CD4-positive, alpha-beta memory T cell (primary cell): Measurements from ENCODE around the gene ARHGAP44. TPM values are rescaled to one million over a fixed set of nuclear protein-coding genes. Genes with fewer than 3 reads are reported as not detected.

Experiments used
- CTCF ChIA-PET: fragments of 350-600 bp; sonication (Branson Sonifier 250); formaldehyde crosslinking; loops from one replicate; lab custom pipeline; 2021; ENCODE audit warnings: inconsistent platforms; ENCODE audit not compliant: partially characterized antibody; lab: Charles Lee
- POLR2A ChIA-PET: fragments of 350-600 bp; sonication (Branson Sonifier 250); formaldehyde crosslinking; loops from one replicate; lab custom pipeline; 2021; ENCODE audit not compliant: partially characterized antibody; lab: Charles Lee
- DNase-seq, 5 donors: peaks; one replicate each; pipeline versions ENCODE4 v3.0.0 to v3.0.0-alpha.2; 2020 to 2022; ENCODE audit warnings: mixed read lengths in 1 of 5
- H3K27ac ChIP-seq: one replicate; pipeline ENCODE4 v1.7.0; 2013; ENCODE audit warnings: low read depth, low read length
- H3K27me3 ChIP-seq: 2 replicates; pipeline ENCODE4 v1.7.0; 2013; ENCODE audit warnings: mild to moderate bottlenecking, low read length, moderate library complexity; ENCODE audit not compliant: insufficient read depth
- H3K36me3 ChIP-seq: 2 replicates; pipeline ENCODE4 v1.7.0; 2013; ENCODE audit warnings: mild to moderate bottlenecking, low read length, moderate library complexity; ENCODE audit not compliant: insufficient read depth
- H3K4me1 ChIP-seq: 2 replicates; pipeline ENCODE4 v1.7.0; 2013; ENCODE audit warnings: mild to moderate bottlenecking, low read length, moderate library complexity; ENCODE audit not compliant: insufficient read depth
- H3K4me3 ChIP-seq, 2 donors: one replicate each; pipeline ENCODE4 v1.7.0; 2013; ENCODE audit warnings: low read length in 2 of 2, mild to moderate bottlenecking in 1 of 2
- H3K9me3 ChIP-seq, 2 donors: one replicate each; pipeline ENCODE4 v1.7.0; 2013; ENCODE audit warnings: low read length in 2 of 2, control low read depth in 1 of 2; ENCODE audit not compliant: control insufficient read depth in 1 of 2
- H3K27ac Mint-ChIP-seq, 7 donors: one replicate each; pipeline ENCODE4 v1.8.0; 2020 to 2021; ENCODE audit warnings: mixed read lengths in 7 of 7, mild to moderate bottlenecking in 6 of 7, inconsistent platforms in 3 of 7, moderate library complexity in 3 of 7
- H3K27me3 Mint-ChIP-seq, 2 donors: one replicate each; pipeline ENCODE4 v1.8.0; 2020 to 2021; ENCODE audit warnings: mixed read lengths in 2 of 2
- H3K36me3 Mint-ChIP-seq, 2 donors: one replicate each; pipeline ENCODE4 v1.8.0; 2020 to 2021; ENCODE audit warnings: mixed read lengths in 2 of 2, inconsistent platforms in 1 of 2, mild to moderate bottlenecking in 1 of 2
- H3K4me1 Mint-ChIP-seq, 4 donors: one replicate each; pipeline ENCODE4 v1.8.0; 2020 to 2021; ENCODE audit warnings: mixed read lengths in 4 of 4, mild to moderate bottlenecking in 1 of 4
- H3K4me3 Mint-ChIP-seq, 8 donors: one replicate each; pipeline ENCODE4 v1.8.0; 2020 to 2021; ENCODE audit warnings: mixed read lengths in 8 of 8, mild to moderate bottlenecking in 7 of 8, moderate library complexity in 6 of 8, inconsistent platforms in 3 of 8
- H3K9me3 Mint-ChIP-seq, 8 donors: one replicate each; pipeline ENCODE4 v1.8.0; 2020 to 2021; ENCODE audit warnings: mixed read lengths in 8 of 8, mild to moderate bottlenecking in 5 of 8, inconsistent platforms in 3 of 8, moderate library complexity in 1 of 8
- intact Hi-C: fragments of 100-400 bp; cut with micrococcal nuclease; formaldehyde crosslinking; loops from one replicate; pipeline ENCODE4 v1.15.1; 2023
- polyA plus RNA-seq, 2 donors: library from polyadenylated mRNA; unstranded; fragments of 300-500 nt; fragmentation: Illumina TruSeq; gene quantifications; one replicate each; pipeline ENCODE4 v1.2.3, GENCODE V29; 2021
- total RNA-seq, 2 experiments: library from RNA; stranded (reverse); gene quantifications; one replicate each; pipeline ENCODE4 v1.2.3, GENCODE V29; 2021

ARHGAP44 gene
- total and polyA plus RNA-seq, 4 experiments from 2014 or later = 0.07 TPM; not detected in 3

GRCh38 chr17:12898110-12898509, 108.8 kb downstream of the ARHGAP44 start:
- Histone ChIP-seq H3K4me1 (no peaks in the 10 kb centered on the region), H3K27me3 (no peaks in the 10 kb centered on the region), H3K9me3 (no peaks in the 10 kb centered on the region), H3K27ac (no peak overlapping the region), H3K36me3 (no peaks in the 10 kb centered on the region), H3K4me3 (no peak overlapping the region)
- ChIA-PET CTCF (no interaction called here), POLR2A (no interaction called here)
- Mint-ChIP-seq H3K9me3 (peaks cover 0 to 13% (median 7%) of the 10 kb centered on the region in 8 donors), H3K27me3 (peaks cover 3 to 11% of the 10 kb centered on the region in 2 donors), H3K36me3 (peaks cover 0 to 2% of the 10 kb centered on the region in 2 donors), H3K4me3 (no peak overlapping the region), H3K4me1 (no peaks in the 10 kb centered on the region), H3K27ac (no peak overlapping the region)
- DNase-seq = no peak
- intact Hi-C loops = no loop called here

DNA sequence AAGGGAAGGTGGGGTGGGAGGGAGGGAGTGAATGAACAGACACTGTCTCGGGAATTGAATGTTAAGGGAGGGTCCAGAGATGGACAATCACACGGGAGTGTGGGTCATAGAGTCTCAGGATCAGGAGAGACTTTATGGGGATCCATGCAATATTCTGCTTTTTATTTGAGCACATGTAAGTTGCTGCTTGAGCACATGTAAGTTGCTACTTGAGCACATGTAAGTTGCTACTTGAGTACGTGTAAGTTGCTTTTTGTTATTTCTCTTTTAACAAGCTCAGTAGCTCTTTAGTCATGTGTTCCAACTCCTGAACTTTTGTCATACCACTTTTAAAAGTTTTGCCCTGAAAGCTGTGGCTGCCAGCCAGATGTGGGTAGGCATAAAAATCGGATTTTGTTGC, 110.3 kb downstream of the ARHGAP44 start:
- CTCF ChIA-PET = no interaction called here
- Histone ChIP-seq H3K36me3 (no peaks in the 10 kb centered on the region), H3K27me3 (no peaks in the 10 kb centered on the region), H3K9me3 (no peaks in the 10 kb centered on the region), H3K4me1 (no peaks in the 10 kb centered on the region), H3K27ac (no peak overlapping the region), H3K4me3 (no peak overlapping the region)
- Mint-ChIP-seq H3K27ac (no peak overlapping the region), H3K4me1 (no peaks in the 10 kb centered on the region), H3K27me3 (peaks cover 5 to 11% of the 10 kb centered on the region in 2 donors), H3K36me3 (peaks cover 0 to 2% of the 10 kb centered on the region in 2 donors), H3K4me3 (no peak overlapping the region), H3K9me3 (peaks cover 0 to 9% (median 5%) of the 10 kb centered on the region in 8 donors)
- no peak for DNase-seq
- intact Hi-C loops = no loop called here
- POLR2A ChIA-PET = no interaction called here

GRCh38 chr17:12900474-12900873, 111.2 kb downstream of the ARHGAP44 start:
- Histone ChIP-seq H3K36me3 (no peaks in the 10 kb centered on the region), H3K4me3 (no peak overlapping the region), H3K27me3 (no peaks in the 10 kb centered on the region), H3K9me3 (no peaks in the 10 kb centered on the region), H3K27ac (no peak overlapping the region), H3K4me1 (no peaks in the 10 kb centered on the region)
- Mint-ChIP-seq H3K27ac (no peak overlapping the region), H3K36me3 (peaks cover 0 to 2% of the 10 kb centered on the region in 2 donors), H3K9me3 (peaks cover 0 to 7% (median 4%) of the 10 kb centered on the region in 8 donors), H3K27me3 (peaks cover 6 to 12% of the 10 kb centered on the region in 2 donors), H3K4me1 (no peaks in the 10 kb centered on the region), H3K4me3 (no peak overlapping the region)
- no peak for DNase-seq
- POLR2A ChIA-PET = no interaction called here
- intact Hi-C loops = no loop called here
- CTCF ChIA-PET = no interaction called here

GRCh38 chr17:12902046-12902445, 112.7 kb downstream of the ARHGAP44 start:
- Mint-ChIP-seq H3K9me3 (peaks cover 2 to 15% (median 5%) of the 10 kb centered on the region in 8 donors), H3K27ac (no peak overlapping the region), H3K27me3 (peaks cover 6 to 15% of the 10 kb centered on the region in 2 donors), H3K36me3 (peaks cover 0 to 2% of the 10 kb centered on the region in 2 donors), H3K4me1 (no peaks in the 10 kb centered on the region), H3K4me3 (no peak overlapping the region)
- no peaks in the 10 kb centered on the region for H3K27me3 ChIP-seq
- no peaks in the 10 kb centered on the region for H3K9me3 ChIP-seq
- H3K4me3 ChIP-seq = no peak overlapping the region
- CTCF ChIA-PET = no interaction called here
- no peaks in the 10 kb centered on the region for H3K4me1 ChIP-seq
- DNase-seq = no peak
- POLR2A ChIA-PET = no interaction called here
- H3K27ac ChIP-seq = no peak overlapping the region
- intact Hi-C loops = no loop called here
- no peaks in the 10 kb centered on the region for H3K36me3 ChIP-seq

- Histone ChIP-seq H3K9me3 (no peaks in the 10 kb centered on the region), H3K27ac (no peak overlapping the region), H3K36me3 (no peaks in the 10 kb centered on the region), H3K27me3 (no peaks in the 10 kb centered on the region), H3K4me3 (no peak overlapping the region), H3K4me1 (no peaks in the 10 kb centered on the region)
- no peak overlapping the region for H3K27ac Mint-ChIP-seq
- no peak for DNase-seq
- H3K36me3 Mint-ChIP-seq = peaks cover 0 to 2% of the 10 kb centered on the region in 2 donors
- no peak overlapping the region for H3K4me3 Mint-ChIP-seq
- H3K9me3 Mint-ChIP-seq = peaks cover 2 to 26% (median 9%) of the 10 kb centered on the region in 8 donors
- intact Hi-C loops = no loop called here
- ChIA-PET CTCF (no interaction called here), POLR2A (no interaction called here)
- H3K4me1 Mint-ChIP-seq = no peaks in the 10 kb centered on the region
- H3K27me3 Mint-ChIP-seq = peaks cover 3 to 12% of the 10 kb centered on the region in 2 donors
These were observed 118.2 kb downstream of the ARHGAP44 start for GRCh38 chr17:12907477-12907876.

DNA sequence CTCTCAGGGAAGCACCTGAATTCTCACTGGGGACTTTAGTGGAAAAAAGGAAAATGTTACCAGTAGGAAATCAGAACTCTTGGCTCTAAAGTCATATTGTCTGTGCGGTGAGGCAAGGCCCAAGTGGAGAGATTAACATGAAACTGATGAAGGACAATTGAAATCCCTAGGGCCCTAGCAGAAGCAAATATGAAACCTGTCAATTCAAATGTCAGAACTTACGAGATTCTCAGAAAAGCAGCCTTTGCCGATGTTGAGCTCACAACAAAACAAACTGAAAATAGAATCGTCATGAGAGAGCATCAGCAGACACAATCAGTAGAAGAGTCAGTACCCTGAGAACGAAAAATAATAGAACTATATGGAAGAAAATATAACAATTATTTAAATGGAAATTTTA, 119.7 kb downstream of the ARHGAP44 start:
- CTCF ChIA-PET = no interaction called here
- Histone ChIP-seq H3K27ac (no peak overlapping the region), H3K36me3 (no peaks in the 10 kb centered on the region), H3K4me3 (no peak overlapping the region), H3K4me1 (no peaks in the 10 kb centered on the region), H3K27me3 (no peaks in the 10 kb centered on the region), H3K9me3 (no peaks in the 10 kb centered on the region)
- Mint-ChIP-seq H3K27me3 (peaks cover 3 to 13% of the 10 kb centered on the region in 2 donors), H3K27ac (no peak overlapping the region), H3K36me3 (no peaks in the 10 kb centered on the region), H3K4me3 (no peak overlapping the region), H3K4me1 (no peaks in the 10 kb centered on the region), H3K9me3 (peaks cover 0 to 26% (median 9%) of the 10 kb centered on the region in 8 donors)
- POLR2A ChIA-PET = no interaction called here
- DNase-seq = no peak
- intact Hi-C loops = no loop called here

DNA sequence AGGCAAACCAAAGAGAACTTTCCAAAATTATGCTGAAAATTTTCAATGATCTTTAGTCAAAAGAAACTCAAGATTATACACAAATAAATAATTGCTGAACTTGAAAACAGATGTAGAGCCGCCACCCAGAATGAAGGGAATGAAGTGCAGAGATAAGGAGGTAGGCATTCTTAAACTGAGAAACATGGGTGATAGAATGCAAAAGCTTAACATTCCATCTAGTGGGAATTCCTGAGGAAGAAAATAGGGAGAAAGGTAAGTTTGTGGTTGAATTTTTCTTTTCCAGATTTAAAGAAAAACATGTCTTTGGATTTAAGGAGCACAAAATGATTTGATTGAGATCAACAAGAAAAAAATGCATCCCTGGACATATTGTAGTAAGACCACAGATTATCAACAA, 120.2 kb downstream of the ARHGAP44 start:
- intact Hi-C loops = no loop called here
- ChIA-PET POLR2A (no interaction called here), CTCF (no interaction called here)
- Mint-ChIP-seq H3K4me3 (no peak overlapping the region), H3K9me3 (peaks cover 0 to 26% (median 9%) of the 10 kb centered on the region in 8 donors), H3K4me1 (no peaks in the 10 kb centered on the region), H3K27me3 (peaks cover 1 to 13% of the 10 kb centered on the region in 2 donors), H3K27ac (no peak overlapping the region), H3K36me3 (no peaks in the 10 kb centered on the region)
- H3K27ac ChIP-seq = no peak overlapping the region
- DNase-seq = no peak
- no peaks in the 10 kb centered on the region for H3K36me3 ChIP-seq
- no peaks in the 10 kb centered on the region for H3K9me3 ChIP-seq
- H3K4me3 ChIP-seq = no peak overlapping the region
- no peaks in the 10 kb centered on the region for H3K4me1 ChIP-seq
- H3K27me3 ChIP-seq = no peaks in the 10 kb centered on the region

GRCh38 chr17:12911239-12911638, 121.9 kb downstream of the ARHGAP44 start:
- H3K4me3 ChIP-seq = no peak overlapping the region
- H3K36me3 ChIP-seq = no peaks in the 10 kb centered on the region
- no peaks in the 10 kb centered on the region for H3K9me3 ChIP-seq
- Mint-ChIP-seq H3K36me3 (no peaks in the 10 kb centered on the region), H3K27me3 (peaks cover 0 to 10% of the 10 kb centered on the region in 2 donors), H3K27ac (no peak overlapping the region), H3K4me1 (no peaks in the 10 kb centered on the region), H3K4me3 (no peak overlapping the region), H3K9me3 (peaks cover 0 to 26% (median 9%) of the 10 kb centered on the region in 8 donors)
- intact Hi-C loops = no loop called here
- no peak overlapping the region for H3K27ac ChIP-seq
- H3K27me3 ChIP-seq = no peaks in the 10 kb centered on the region
- POLR2A ChIA-PET = no interaction called here
- no peaks in the 10 kb centered on the region for H3K4me1 ChIP-seq
- no peak for DNase-seq
- CTCF ChIA-PET = no interaction called here
